Parathyroid adenoma (tissue), 2 donors: ENCODE data around the gene TMEM25.

Source experiments
- H2AFZ ChIP-seq: fragments of 300-600 bp; sonication (generic); one replicate; pipeline ENCODE4 v1.7.0; 2017; ENCODE audit warnings: antibody characterized with exemption, mild to moderate bottlenecking
- H3K27ac ChIP-seq: fragments of 300-600 bp; sonication (generic); one replicate; pipeline ENCODE4 v1.7.0; 2017
- H3K27me3 ChIP-seq: fragments of 300-600 bp; sonication (generic); one replicate; pipeline ENCODE4 v1.7.0; 2017; ENCODE audit warnings: low read length; ENCODE audit not compliant: control insufficient read depth, insufficient read depth
- H3K36me3 ChIP-seq: fragments of 300-600 bp; sonication (generic); one replicate; pipeline ENCODE4 v1.7.0; 2017; ENCODE audit warnings: low read length; ENCODE audit not compliant: control insufficient read depth, insufficient read depth
- H3K4me1 ChIP-seq: fragments of 300-600 bp; sonication (generic); one replicate; pipeline ENCODE4 v1.7.0; 2017; ENCODE audit warnings: control low read depth
- H3K4me2 ChIP-seq: fragments of 300-600 bp; sonication (generic); one replicate; pipeline ENCODE4 v1.7.0; 2017; ENCODE audit warnings: low read length
- H3K4me3 ChIP-seq: fragments of 300-600 bp; sonication (generic); one replicate; pipeline ENCODE4 v1.7.0; 2017; ENCODE audit warnings: low read depth, low read length
- H3K79me2 ChIP-seq: fragments of 300-600 bp; sonication (generic); one replicate; pipeline ENCODE4 v1.7.0; 2017; ENCODE audit warnings: control low read depth
- H3K9ac ChIP-seq: fragments of 300-600 bp; sonication (generic); one replicate; pipeline ENCODE4 v1.7.0; 2017; ENCODE audit warnings: mild to moderate bottlenecking
- H3K9me3 ChIP-seq: fragments of 300-600 bp; sonication (generic); one replicate; pipeline ENCODE4 v1.7.0; 2017; ENCODE audit warnings: low read length; ENCODE audit not compliant: control insufficient read depth
- CTCF ChIP-seq: fragments of 300-600 bp; sonication (generic); IDR thresholded peaks from one replicate; pipeline ENCODE4 v1.7.0; 2017; ENCODE audit warnings: antibody characterized with exemption, mild to moderate bottlenecking
- donor health status: primary hyperparathyroidism.

The TMEM25 gene

DNA sequence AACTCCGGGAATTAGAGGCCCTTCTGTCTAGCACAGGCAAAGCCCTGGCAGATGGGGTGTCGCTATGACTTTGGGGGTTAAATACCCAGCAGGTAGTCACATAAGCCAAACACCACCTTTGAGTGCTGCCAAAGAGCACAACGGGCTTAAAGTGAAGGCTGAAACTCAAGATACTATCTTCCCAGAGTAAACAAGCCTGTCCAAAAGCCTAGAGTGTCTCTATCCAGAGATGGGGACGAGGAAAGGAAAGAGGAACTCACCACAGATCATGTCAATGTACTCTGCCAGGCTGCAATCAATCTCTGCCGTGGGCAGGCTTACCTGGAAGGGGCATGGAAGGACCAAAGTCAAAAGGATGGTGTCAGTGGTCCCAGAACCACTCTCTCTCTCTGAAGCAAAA lies 14.5 kb downstream of the TMEM25 start:
- TF ChIP-seq CTCF = no peak
- no peak overlapping the region for H2AFZ ChIP-seq
- no peak overlapping the region for H3K27ac ChIP-seq
- no peak overlapping the region for H3K4me3 ChIP-seq
- no peaks in the 10 kb centered on the region for H3K36me3 ChIP-seq
- no peaks in the 10 kb centered on the region for H3K27me3 ChIP-seq
- H3K4me1 ChIP-seq = no peaks in the 10 kb centered on the region
- no peak overlapping the region for H3K4me2 ChIP-seq
- no peak overlapping the region for H3K9ac ChIP-seq
- H3K9me3 ChIP-seq = no peaks in the 10 kb centered on the region
- no peaks in the 10 kb centered on the region for H3K79me2 ChIP-seq

- no peaks in the 10 kb centered on the region for H3K9me3 ChIP-seq
- no peak for TF ChIP-seq CTCF
- no peak overlapping the region for H3K27ac ChIP-seq
Measured at GRCh38 chr11:118547132-118547531, 16.1 kb downstream of the TMEM25 start.

GRCh38 chr11:118552341-118552740 lies 21.3 kb downstream of the TMEM25 start:
- Histone ChIP-seq H3K36me3 (no peaks in the 10 kb centered on the region), H3K4me2 (peak overlapping the region; percentile 51), H3K27me3 (no peaks in the 10 kb centered on the region), H3K9me3 (no peaks in the 10 kb centered on the region), H2AFZ (no peak overlapping the region), H3K4me1 (peaks cover 3% of the 10 kb centered on the region), H3K9ac (no peak overlapping the region), H3K79me2 (no peaks in the 10 kb centered on the region), H3K4me3 (no peak overlapping the region), H3K27ac (peak overlapping the region; percentile 77)
- no peak for TF ChIP-seq CTCF

More at GRCh38 chr11:118547132-118547531, 16.1 kb downstream of the TMEM25 start:
- Histone ChIP-seq H2AFZ (no peak overlapping the region), H3K9ac (no peak overlapping the region), H3K27me3 (no peaks in the 10 kb centered on the region), H3K4me1 (peaks cover 3% of the 10 kb centered on the region), H3K4me3 (no peak overlapping the region), H3K36me3 (no peaks in the 10 kb centered on the region), H3K79me2 (no peaks in the 10 kb centered on the region), H3K4me2 (no peak overlapping the region)

GRCh38 chr11:118560806-118561205 lies 29.8 kb downstream of the TMEM25 start:
- H2AFZ ChIP-seq = no peak overlapping the region
- no peak overlapping the region for H3K4me2 ChIP-seq
- TF ChIP-seq CTCF = no peak
- no peak overlapping the region for H3K27ac ChIP-seq
- H3K9me3 ChIP-seq = no peaks in the 10 kb centered on the region
- H3K4me1 ChIP-seq = no peaks in the 10 kb centered on the region
- no peak overlapping the region for H3K9ac ChIP-seq
- H3K36me3 ChIP-seq = no peaks in the 10 kb centered on the region
- H3K4me3 ChIP-seq = no peak overlapping the region
- H3K27me3 ChIP-seq = no peaks in the 10 kb centered on the region
- H3K79me2 ChIP-seq = no peaks in the 10 kb centered on the region

DNA sequence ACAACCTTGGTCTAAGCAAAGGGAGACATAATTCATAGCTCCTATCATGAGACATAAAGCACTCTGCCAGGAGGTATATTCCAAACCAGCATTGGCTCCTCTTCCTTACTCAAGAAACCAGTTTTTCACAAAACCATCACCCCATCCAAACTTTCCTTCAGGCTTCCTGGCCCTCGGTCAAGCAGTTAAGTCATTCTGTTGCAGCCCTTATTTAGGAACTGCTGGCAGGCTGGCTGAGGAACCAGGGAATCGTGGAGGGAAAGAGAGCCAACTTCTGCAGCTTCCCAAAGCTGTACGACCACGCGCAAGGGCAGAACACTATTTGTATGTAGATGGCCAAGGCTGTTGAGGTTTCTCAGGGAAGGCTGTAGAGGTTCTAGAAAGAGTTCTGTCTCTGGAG lies 34.1 kb downstream of the TMEM25 start:
- Histone ChIP-seq H3K27me3 (no peaks in the 10 kb centered on the region), H3K79me2 (no peaks in the 10 kb centered on the region), H3K9me3 (no peaks in the 10 kb centered on the region), H3K4me1 (no peaks in the 10 kb centered on the region), H2AFZ (no peak overlapping the region), H3K9ac (no peak overlapping the region), H3K4me2 (no peak overlapping the region), H3K27ac (no peak overlapping the region), H3K4me3 (no peak overlapping the region), H3K36me3 (no peaks in the 10 kb centered on the region)
- TF ChIP-seq CTCF = no peak
